Kidney (tissue), 14 donors: ENCODE results near the gene PRLH. TPM values are rescaled to one million over a fixed set of nuclear protein-coding genes. Genes with fewer than 3 reads are reported as not detected.

Source experiments
- DNase-seq, 5 donors: peaks; one replicate each; pipeline ENCODE4 v3.0.0-alpha.2; 2013 to 2020
- FAIRE-seq: peaks from 2 replicates; lab custom pipeline; 2012; peaks lifted over from hg19 to GRCh38; lab: Jason Lieb, UNC
- H3K27ac ChIP-seq, 2 donors: one replicate each; pipeline ENCODE4 v1.7.0; 2013; ENCODE audit warnings: low read depth in 2 of 2, low read length in 2 of 2, inconsistent platforms in 1 of 2
- H3K27me3 ChIP-seq: one replicate; pipeline ENCODE4 v1.7.1; 2013; ENCODE audit warnings: low read length, inconsistent platforms; ENCODE audit not compliant: control insufficient read depth, insufficient read depth
- H3K36me3 ChIP-seq, 3 donors: one replicate each; pipeline versions ENCODE4 v1.7.0 to v1.7.1; 2013; ENCODE audit warnings: low read length in 3 of 3, control low read depth in 1 of 3, inconsistent platforms in 1 of 3; ENCODE audit not compliant: insufficient read depth in 3 of 3, control insufficient read depth in 2 of 3
- H3K4me1 ChIP-seq, 3 donors: one replicate each; pipeline versions ENCODE4 v1.7.0 to v1.7.1; 2013; ENCODE audit warnings: low read length in 3 of 3, inconsistent platforms in 1 of 3, low read depth in 1 of 3; ENCODE audit not compliant: control insufficient read depth in 2 of 3, insufficient read depth in 2 of 3
- H3K4me3 ChIP-seq, 3 donors: one replicate each; pipeline versions ENCODE4 v1.7.0 to v1.8.1; 2013; ENCODE audit warnings: low read length in 3 of 3, control low read depth in 1 of 3, inconsistent platforms in 1 of 3
- H3K9ac ChIP-seq, 3 donors: one replicate each; pipeline versions ENCODE4 v1.7.0 to v1.7.1; 2013; ENCODE audit warnings: low read length in 3 of 3, control low read depth in 1 of 3, inconsistent platforms in 1 of 3
- H3K9me3 ChIP-seq, 3 donors: one replicate each; pipeline versions ENCODE4 v1.7.0 to v1.7.1; 2013; ENCODE audit warnings: low read length in 3 of 3, control low read depth in 1 of 3, inconsistent platforms in 1 of 3; ENCODE audit not compliant: control insufficient read depth in 2 of 3, insufficient read depth in 1 of 3
- intact Hi-C: fragments of 100-400 bp; cut with DNase I; formaldehyde crosslinking; loops from one replicate; pipeline ENCODE4 v1.11.1; 2022
- polyA plus RNA-seq: library from polyadenylated mRNA; stranded (reverse); fragments of 350-450 nt; fragmentation: Illumina TruSeq; extraction: RNeasy Lipid Tissue Mini Kit (QIAGEN cat#74804); gene quantifications from one replicate; pipeline ENCODE4 v1.2.3, GENCODE V29; 2014; ENCODE audit warnings: low read depth, low replicate concordance; ENCODE audit not compliant: insufficient read depth
- total RNA-seq: library from RNA; stranded (reverse); fragmentation: NEBNext Ultra II Directional; extraction: Animal tissue kit (Norgen Biotek cat#: 25700); gene quantifications from one replicate; pipeline ENCODE4 v1.2.1, GENCODE V29; 2021
- TF ChIP-seq, protein P1 (sequence below): IDR thresholded peaks from 3 replicates; pipeline ENCODE4 v1.5.1; 2012; ENCODE audit warnings: mild to moderate bottlenecking, moderate library complexity, borderline replicate concordance; ENCODE audit not compliant: insufficient read depth; ENCODE audit errors: extremely low read depth
- donor health status: control.
- donor health status: control.
- donor health status: control.
- donor health status: control.
- donor health status: control.
- donor health status: DM: yes; HTN: yes; CAD: no.
- donor health status: Normal renal cell carcinoma (clear cell type).

PRLH gene
- total and polyA plus RNA-seq, 2 donors from 2014 or later: not detected

DNA sequence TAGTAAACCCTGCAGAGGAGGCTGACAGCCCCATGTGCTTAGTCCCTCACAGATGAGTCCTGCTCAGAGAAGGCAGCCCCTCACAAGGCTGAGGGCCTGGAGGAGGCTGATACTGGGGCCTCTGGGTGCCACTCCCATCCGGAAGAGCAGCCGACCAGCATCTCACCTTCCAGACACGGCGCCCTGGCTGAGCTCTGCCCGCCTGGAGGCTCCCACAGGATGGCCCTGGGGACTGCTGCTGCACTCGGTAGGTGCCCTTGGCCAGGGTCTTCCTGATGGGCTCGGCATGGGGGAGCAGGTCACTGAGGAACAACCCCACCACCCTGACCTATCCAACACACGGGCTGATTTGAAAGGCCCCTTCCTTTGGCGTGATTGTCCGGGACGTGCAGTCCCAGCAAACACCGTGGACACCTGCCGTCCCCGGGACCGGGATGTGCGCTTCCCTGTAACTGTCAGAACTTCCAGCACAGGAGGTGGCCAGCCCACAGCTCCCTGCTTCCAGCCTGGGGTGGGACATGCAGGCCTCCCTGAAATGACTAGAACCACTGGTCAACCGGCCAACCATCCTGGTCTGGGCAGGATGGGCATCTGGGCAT lies 40.7 kb upstream of the PRLH start:
- TF ChIP-seq, protein P1, sequence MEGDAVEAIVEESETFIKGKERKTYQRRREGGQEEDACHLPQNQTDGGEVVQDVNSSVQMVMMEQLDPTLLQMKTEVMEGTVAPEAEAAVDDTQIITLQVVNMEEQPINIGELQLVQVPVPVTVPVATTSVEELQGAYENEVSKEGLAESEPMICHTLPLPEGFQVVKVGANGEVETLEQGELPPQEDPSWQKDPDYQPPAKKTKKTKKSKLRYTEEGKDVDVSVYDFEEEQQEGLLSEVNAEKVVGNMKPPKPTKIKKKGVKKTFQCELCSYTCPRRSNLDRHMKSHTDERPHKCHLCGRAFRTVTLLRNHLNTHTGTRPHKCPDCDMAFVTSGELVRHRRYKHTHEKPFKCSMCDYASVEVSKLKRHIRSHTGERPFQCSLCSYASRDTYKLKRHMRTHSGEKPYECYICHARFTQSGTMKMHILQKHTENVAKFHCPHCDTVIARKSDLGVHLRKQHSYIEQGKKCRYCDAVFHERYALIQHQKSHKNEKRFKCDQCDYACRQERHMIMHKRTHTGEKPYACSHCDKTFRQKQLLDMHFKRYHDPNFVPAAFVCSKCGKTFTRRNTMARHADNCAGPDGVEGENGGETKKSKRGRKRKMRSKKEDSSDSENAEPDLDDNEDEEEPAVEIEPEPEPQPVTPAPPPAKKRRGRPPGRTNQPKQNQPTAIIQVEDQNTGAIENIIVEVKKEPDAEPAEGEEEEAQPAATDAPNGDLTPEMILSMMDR: no peak
- FAIRE-seq (no peak), DNase-seq (peak in 1 of 5 donors; percentile 63)
- Histone ChIP-seq H3K36me3 (no peaks in the 10 kb centered on the region), H3K4me3 (no peak overlapping the region), H3K9me3 (no peaks in the 10 kb centered on the region), H3K27ac (no peak overlapping the region), H3K27me3 (no peaks in the 10 kb centered on the region), H3K4me1 (no peaks in the 10 kb centered on the region), H3K9ac (no peak overlapping the region)
- intact Hi-C loops: no loop called here

DNA sequence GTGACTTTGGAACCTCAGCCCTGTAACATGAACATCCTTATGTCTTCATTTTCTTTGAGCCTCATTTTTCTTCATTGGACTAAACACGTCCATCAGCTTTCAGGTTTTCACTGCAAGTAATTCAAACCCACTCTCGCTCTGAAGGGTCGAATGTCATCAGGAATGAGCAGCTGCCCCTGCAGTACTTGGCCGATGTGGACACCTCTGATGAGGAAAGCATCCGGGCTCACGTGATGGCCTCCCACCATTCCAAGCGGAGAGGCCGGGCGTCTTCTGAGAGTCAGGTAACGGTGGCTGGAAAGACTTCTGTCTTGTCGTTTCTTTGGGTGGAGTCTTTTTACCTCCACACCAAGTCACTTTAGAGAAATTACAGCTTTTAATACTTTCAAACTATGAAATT lies 39.1 kb upstream of the PRLH start:
- Histone ChIP-seq H3K4me1 (no peaks in the 10 kb centered on the region), H3K9me3 (no peaks in the 10 kb centered on the region), H3K27ac (no peak overlapping the region), H3K27me3 (no peaks in the 10 kb centered on the region), H3K9ac (no peak overlapping the region), H3K4me3 (no peak overlapping the region), H3K36me3 (no peaks in the 10 kb centered on the region)
- intact Hi-C loops: no loop called here
- TF ChIP-seq, protein P1: no peak
- no peak for FAIRE-seq
- peak in 2 of 5 donors; percentile 32 to 54 for DNase-seq

DNA sequence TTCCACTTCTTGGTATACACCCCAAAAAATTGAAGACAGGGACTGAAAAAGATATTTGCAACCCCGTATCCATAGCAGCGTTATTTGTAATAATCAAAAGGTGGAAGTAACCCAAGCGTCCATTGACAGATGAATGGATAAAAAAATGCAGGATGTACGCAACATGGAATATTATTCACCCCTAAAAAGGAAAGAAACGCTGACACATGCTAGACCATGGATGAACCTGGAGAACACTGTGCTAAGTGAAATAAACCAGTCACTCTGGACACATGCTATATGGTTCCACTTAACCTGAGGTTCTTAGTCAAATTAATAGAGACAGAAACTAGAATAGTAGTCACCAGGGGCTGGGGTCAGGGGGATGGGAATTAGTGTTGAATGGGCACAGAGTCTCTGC lies 38.6 kb upstream of the PRLH start:
- TF ChIP-seq, protein P1: no peak
- no peaks in the 10 kb centered on the region for H3K36me3 ChIP-seq

More for the DNA sequence above, 38.6 kb upstream of the PRLH start:
- FAIRE-seq (no peak), DNase-seq (no peak)
- Histone ChIP-seq H3K9ac (no peak overlapping the region), H3K9me3 (no peaks in the 10 kb centered on the region), H3K27ac (no peak overlapping the region), H3K27me3 (no peaks in the 10 kb centered on the region), H3K4me1 (no peaks in the 10 kb centered on the region), H3K4me3 (no peak overlapping the region)
- intact Hi-C loops: no loop called here
